DMS114 treated with DMSO at 0.1 percent for 48 hours (cell line): ENCODE data around the gene CAPSL.
"Not testable (repeated sequence)": the region's sequence is repeated elsewhere in the genome, so short reads cannot be mapped to it uniquely, and the experiment has no call there.

Source experiments
- DNase-seq: peaks from one replicate; lab custom pipeline; 2025; ENCODE audit not compliant: unreplicated experiment; lab: John Stamatoyannopoulos, UW

The CAPSL gene

GRCh38 chr5:35938568-35939227, at the start of gene CAPSL:
Gene CAPSL (minus strand): TSS chr5:35938622. CDS start chr5:35921120, 17,502 bp downstream.
- DNase-seq: no peak

- no peak for DNase-seq
Measured at GRCh38 chr5:35987776-35988175, 49.4 kb upstream of the CAPSL start.

- no peak for DNase-seq
Measured at GRCh38 chr5:35979715-35980114, 41.3 kb upstream of the CAPSL start.

GRCh38 chr5:35976859-35977258, 38.4 kb upstream of the CAPSL start:
- DNase-seq: not testable (repeated sequence)

GRCh38 chr5:35974570-35974969, 36.1 kb upstream of the CAPSL start:
- DNase-seq: no peak

GRCh38 chr5:35971878-35972210, 33.4 kb upstream of the CAPSL start:
- no peak for DNase-seq

GRCh38 chr5:35971186-35971877, 32.9 kb upstream of the CAPSL start:
- DNase-seq: no peak

- no peak for DNase-seq
Measured at GRCh38 chr5:35963381-35963843, 25.0 kb upstream of the CAPSL start.

GRCh38 chr5:35960328-35960727, 21.9 kb upstream of the CAPSL start:
- no peak for DNase-seq

- DNase-seq: no peak
Measured at GRCh38 chr5:35956429-35956828, 18.0 kb upstream of the CAPSL start.

- no peak for DNase-seq
Measured at GRCh38 chr5:35954175-35954574, 15.8 kb upstream of the CAPSL start.

GRCh38 chr5:35947085-35947484, 8.7 kb upstream of the CAPSL start:
- no peak for DNase-seq

- DNase-seq: peak; percentile 3
Measured at GRCh38 chr5:35939639-35940038, 1.2 kb upstream of the CAPSL start.

- DNase-seq: peak; percentile 49
Measured at GRCh38 chr5:35926389-35927051, 11.9 kb downstream of the CAPSL start.

- DNase-seq: peak; percentile 24
Measured at GRCh38 chr5:35924950-35925722, 13.3 kb downstream of the CAPSL start.

- no peak for DNase-seq
Measured at GRCh38 chr5:35924122-35924949, 14.1 kb downstream of the CAPSL start.

- DNase-seq: no peak
Measured at GRCh38 chr5:35922468-35922867, 16.0 kb downstream of the CAPSL start.

- DNase-seq: no peak
Measured at GRCh38 chr5:35921930-35922329, 16.5 kb downstream of the CAPSL start.

- no peak for DNase-seq
Measured at GRCh38 chr5:35920890-35921289, 17.5 kb downstream of the CAPSL start.

GRCh38 chr5:35919191-35919590, 19.2 kb downstream of the CAPSL start:
- DNase-seq: no peak

- DNase-seq: no peak
Measured at GRCh38 chr5:35908814-35909213, 29.6 kb downstream of the CAPSL start.
